Astrocyte (in vitro differentiated cells and primary cell): Measurements from ENCODE around the gene KLLN.
"Not testable (repeated sequence)": the region's sequence is repeated elsewhere in the genome, so short reads cannot be mapped to it uniquely, and the experiment has no call there.

Experiments
- EZH2 ChIP-seq: IDR thresholded peaks from 2 replicates; pipeline ENCODE4 v1.6.1; 2012; ENCODE audit warnings: mild to moderate bottlenecking, low read length, inconsistent platforms; ENCODE audit not compliant: insufficient read depth
- TF ChIP-seq, protein P1 (sequence below): IDR thresholded peaks from 2 replicates; pipeline ENCODE4 v1.5.1; 2011; ENCODE audit warnings: low read depth, mild to moderate bottlenecking, inconsistent platforms, low read length, moderate library complexity; ENCODE audit not compliant: insufficient read depth

DNA sequence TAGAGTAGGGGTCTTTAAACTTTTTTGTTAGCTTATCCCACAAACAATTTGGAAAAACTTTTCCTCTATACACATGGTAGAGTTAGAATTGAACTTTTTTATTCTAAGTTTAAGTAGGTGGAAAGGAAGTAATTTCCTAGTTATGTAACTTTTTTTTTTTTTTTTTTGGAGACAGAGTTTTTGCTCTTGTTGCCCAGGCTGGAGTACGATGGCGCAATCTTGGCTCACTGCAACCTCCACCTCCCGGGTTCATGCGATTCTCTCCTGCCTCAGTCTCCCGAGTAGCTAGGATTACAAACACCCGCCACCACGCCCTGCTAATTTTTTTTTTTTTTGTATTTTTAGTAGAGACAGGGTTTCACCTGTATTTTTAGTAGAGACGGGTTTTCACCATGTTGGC lies 16.6 kb downstream of the KLLN start:
- TF ChIP-seq, protein P1, sequence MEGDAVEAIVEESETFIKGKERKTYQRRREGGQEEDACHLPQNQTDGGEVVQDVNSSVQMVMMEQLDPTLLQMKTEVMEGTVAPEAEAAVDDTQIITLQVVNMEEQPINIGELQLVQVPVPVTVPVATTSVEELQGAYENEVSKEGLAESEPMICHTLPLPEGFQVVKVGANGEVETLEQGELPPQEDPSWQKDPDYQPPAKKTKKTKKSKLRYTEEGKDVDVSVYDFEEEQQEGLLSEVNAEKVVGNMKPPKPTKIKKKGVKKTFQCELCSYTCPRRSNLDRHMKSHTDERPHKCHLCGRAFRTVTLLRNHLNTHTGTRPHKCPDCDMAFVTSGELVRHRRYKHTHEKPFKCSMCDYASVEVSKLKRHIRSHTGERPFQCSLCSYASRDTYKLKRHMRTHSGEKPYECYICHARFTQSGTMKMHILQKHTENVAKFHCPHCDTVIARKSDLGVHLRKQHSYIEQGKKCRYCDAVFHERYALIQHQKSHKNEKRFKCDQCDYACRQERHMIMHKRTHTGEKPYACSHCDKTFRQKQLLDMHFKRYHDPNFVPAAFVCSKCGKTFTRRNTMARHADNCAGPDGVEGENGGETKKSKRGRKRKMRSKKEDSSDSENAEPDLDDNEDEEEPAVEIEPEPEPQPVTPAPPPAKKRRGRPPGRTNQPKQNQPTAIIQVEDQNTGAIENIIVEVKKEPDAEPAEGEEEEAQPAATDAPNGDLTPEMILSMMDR: not testable (repeated sequence)
- TF ChIP-seq EZH2: not testable (repeated sequence)
